Chondrocyte (in vitro differentiated cells): Measurements from ENCODE around the gene CCDC159. TPM values are rescaled to one million over a fixed set of nuclear protein-coding genes. Genes with fewer than 3 reads are reported as not detected.

Experiments used
- DNase-seq: peaks from one replicate; pipeline ENCODE4 v3.0.0; 2021; ENCODE audit warnings: mixed read lengths, low spot score
- H3K27ac Mint-ChIP-seq: one replicate; pipeline ENCODE4 v1.8.0; 2021; ENCODE audit warnings: mild to moderate bottlenecking, moderate library complexity, mixed read lengths; ENCODE audit not compliant: unreplicated experiment
- H3K27me3 Mint-ChIP-seq: 2 replicates; pipeline ENCODE4 v1.8.0; 2021; ENCODE audit warnings: low read depth, mixed read lengths
- H3K36me3 Mint-ChIP-seq: 2 replicates; pipeline ENCODE4 v1.8.0; 2021; ENCODE audit warnings: low read depth, mixed read lengths
- H3K4me1 Mint-ChIP-seq: 2 replicates; pipeline ENCODE4 v1.8.0; 2021; ENCODE audit warnings: low read depth, mild to moderate bottlenecking, mixed read lengths
- H3K4me3 Mint-ChIP-seq: one replicate; pipeline ENCODE4 v1.8.0; 2021; ENCODE audit warnings: mild to moderate bottlenecking, moderate library complexity, mixed read lengths; ENCODE audit not compliant: unreplicated experiment
- H3K9me3 Mint-ChIP-seq: 2 replicates; pipeline ENCODE4 v1.8.0; 2021; ENCODE audit warnings: low read depth, mixed read lengths
- total RNA-seq: library from RNA; stranded (reverse); gene quantifications from 3 replicates; pipeline ENCODE4 v1.2.1, GENCODE V29; 2021
- TF ChIP-seq, protein P1 (sequence below): fragments of 200-600 bp; sonication (generic); IDR thresholded peaks from 2 replicates; pipeline ENCODE4 v1.5.0; 2021; ENCODE audit warnings: antibody characterized with exemption, mild to moderate bottlenecking, moderate library complexity

The CCDC159 gene
- total RNA-seq, 1 donor from 2014 or later = 20.5 TPM

DNA sequence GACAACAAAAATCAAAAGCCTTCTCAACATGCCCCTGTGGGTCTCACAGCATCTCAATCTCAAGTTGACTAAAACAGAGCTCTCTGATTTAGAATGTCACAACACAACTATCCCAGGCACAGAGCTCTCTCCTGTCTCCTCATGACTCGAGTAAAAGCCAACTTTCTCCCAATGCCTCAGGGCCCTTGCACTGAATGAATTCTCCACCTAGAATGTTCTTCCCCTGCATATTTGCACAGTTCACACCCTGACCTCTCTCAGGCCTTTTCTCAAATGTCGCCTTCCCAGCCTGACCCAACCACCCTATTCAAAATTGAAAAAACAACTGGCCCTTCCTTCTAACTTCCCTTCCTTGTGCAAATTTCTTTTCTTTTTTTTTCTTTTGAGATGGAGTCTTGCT is 24.4 kb downstream of the CCDC159 start:
- DNase-seq = no peak
- Mint-ChIP-seq H3K9me3 (no peaks in the 10 kb centered on the region), H3K4me3 (no peak overlapping the region), H3K4me1 (peaks cover 3% of the 10 kb centered on the region), H3K36me3 (no peaks in the 10 kb centered on the region), H3K27ac (no peak overlapping the region), H3K27me3 (no peaks in the 10 kb centered on the region)
- TF ChIP-seq, protein P1, sequence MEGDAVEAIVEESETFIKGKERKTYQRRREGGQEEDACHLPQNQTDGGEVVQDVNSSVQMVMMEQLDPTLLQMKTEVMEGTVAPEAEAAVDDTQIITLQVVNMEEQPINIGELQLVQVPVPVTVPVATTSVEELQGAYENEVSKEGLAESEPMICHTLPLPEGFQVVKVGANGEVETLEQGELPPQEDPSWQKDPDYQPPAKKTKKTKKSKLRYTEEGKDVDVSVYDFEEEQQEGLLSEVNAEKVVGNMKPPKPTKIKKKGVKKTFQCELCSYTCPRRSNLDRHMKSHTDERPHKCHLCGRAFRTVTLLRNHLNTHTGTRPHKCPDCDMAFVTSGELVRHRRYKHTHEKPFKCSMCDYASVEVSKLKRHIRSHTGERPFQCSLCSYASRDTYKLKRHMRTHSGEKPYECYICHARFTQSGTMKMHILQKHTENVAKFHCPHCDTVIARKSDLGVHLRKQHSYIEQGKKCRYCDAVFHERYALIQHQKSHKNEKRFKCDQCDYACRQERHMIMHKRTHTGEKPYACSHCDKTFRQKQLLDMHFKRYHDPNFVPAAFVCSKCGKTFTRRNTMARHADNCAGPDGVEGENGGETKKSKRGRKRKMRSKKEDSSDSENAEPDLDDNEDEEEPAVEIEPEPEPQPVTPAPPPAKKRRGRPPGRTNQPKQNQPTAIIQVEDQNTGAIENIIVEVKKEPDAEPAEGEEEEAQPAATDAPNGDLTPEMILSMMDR = no peak

DNA sequence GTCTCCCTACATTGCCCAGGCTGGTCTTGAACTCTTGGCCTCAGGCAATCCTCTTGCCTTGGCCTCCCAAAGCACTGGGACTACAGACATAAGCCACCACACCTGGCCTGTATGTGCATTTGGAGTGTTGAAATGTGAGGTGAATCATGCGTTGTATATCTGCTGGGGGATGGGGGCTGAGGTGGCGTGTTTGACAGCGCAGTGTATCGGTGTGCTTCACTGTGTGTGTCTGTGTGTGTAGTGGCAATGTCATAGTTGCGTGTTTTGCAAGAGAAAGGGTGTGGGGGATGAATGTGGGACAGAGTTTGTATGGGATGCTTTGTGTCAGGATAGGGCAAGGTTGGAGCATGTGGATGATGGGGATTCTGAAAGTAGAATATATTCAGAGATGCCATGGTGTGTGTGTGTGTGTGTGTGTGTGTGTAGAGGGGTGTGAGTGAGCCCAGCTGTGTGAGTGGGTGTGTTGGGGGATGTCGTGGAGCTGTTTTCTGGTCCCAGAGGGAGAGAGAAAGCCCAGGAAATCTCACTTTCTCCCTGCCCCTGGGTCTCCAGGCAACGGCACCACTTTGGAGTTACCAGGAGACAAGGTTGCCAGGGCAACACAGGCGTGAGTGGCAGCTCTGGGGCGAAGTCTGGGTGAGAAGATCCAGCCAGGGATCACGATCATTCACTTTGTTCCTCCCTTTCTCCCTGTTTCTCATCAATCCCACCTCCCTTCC is 27.0 kb downstream of the CCDC159 start:
- Mint-ChIP-seq H3K27me3 (no peaks in the 10 kb centered on the region), H3K9me3 (no peaks in the 10 kb centered on the region), H3K36me3 (no peaks in the 10 kb centered on the region), H3K4me1 (peaks cover 22% of the 10 kb centered on the region), H3K27ac (no peak overlapping the region), H3K4me3 (no peak overlapping the region)
- no peak for DNase-seq
- TF ChIP-seq, protein P1 = no peak

DNA sequence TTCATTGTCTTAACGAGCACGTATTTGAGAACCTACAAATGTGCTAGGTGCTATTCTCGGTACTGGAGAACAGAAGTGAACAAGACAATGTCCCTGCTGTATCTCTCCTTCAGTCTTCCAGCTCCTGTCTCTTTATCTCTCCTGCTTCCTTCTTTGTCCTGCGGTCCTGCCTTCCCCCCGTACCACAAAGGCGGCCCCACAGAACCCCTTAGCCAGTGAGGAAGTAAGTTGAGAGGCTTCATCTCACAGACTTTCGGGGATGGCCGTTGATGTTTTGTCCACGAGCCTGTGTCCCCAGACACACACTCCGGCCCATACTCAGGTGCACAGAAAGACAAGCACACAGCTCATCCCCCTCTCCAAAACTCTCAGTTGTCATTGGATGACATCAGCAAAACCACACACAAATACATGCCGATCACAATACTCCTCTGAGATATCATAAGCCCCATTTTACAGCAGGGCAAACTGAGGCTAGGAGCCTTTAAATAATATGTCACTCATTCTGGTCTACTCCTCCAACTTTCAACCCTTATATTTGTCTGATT is 27.6 kb downstream of the CCDC159 start:
- TF ChIP-seq, protein P1 = no peak
- Mint-ChIP-seq H3K27ac (peak overlapping the region; percentile 8), H3K36me3 (no peaks in the 10 kb centered on the region), H3K4me1 (peaks cover 28% of the 10 kb centered on the region), H3K27me3 (no peaks in the 10 kb centered on the region), H3K4me3 (no peak overlapping the region), H3K9me3 (no peaks in the 10 kb centered on the region)
- DNase-seq = no peak

DNA sequence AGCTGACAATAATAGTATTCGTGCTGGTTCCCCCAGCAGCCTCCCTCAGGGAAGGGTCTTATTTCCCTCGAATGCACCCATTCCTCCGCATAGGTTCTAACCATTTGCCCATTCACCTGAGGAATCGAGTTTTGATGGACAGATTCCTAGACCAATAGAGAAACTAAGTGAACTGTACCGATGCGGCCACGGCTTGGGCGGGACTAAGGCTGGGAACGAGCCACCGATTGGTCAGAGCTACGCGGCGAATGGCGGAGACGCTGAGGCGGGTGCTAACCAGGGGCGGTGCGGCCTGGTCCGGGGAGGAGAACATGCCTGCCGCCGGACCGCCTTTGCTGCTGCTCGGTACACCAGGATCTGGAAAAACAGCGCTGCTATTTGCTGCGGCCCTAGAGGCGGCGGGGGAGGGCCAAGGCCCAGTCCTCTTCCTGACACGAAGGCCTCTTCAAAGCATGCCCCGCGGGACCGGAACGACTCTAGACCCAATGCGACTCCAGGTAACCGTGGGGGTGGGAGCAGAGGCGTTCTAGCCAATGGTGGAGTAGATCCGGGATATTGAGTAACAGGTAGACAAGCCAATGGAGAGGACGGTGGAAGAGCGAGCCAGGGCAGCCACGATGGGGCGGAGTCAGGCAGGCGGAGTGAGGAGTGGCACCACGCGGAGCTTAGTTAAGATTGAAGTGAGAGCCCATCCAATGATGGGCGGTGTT is 28.3 kb downstream of the CCDC159 start, which contains the start of gene SWSAP1:
TSS of gene SWSAP1 (plus strand) at position 234 of the 710 bp plus-strand sequence. CDS start at position 249, 15 bp downstream.
- H3K4me3 Mint-ChIP-seq = no peak within 1 kb of the TSS

More for the DNA sequence above, 28.3 kb downstream of the CCDC159 start, which contains the start of gene SWSAP1:
- Mint-ChIP-seq H3K36me3 (no peaks in the 10 kb centered on the region), H3K27ac (peak within 1 kb of the TSS; percentile 8), H3K4me1 (peaks cover 29% of the 10 kb centered on the region), H3K9me3 (no peaks in the 10 kb centered on the region), H3K27me3 (no peaks in the 10 kb centered on the region)
- peak; percentile 98 for DNase-seq
- TF ChIP-seq, protein P1 = no peak
